Fibroblast of the aortic adventitia (primary cell): ENCODE data around the gene RHAG. TPM values are rescaled to one million over a fixed set of nuclear protein-coding genes. Genes with fewer than 3 reads are reported as not detected.

Source experiments
- DNase-seq: peaks from one replicate; pipeline ENCODE4 v3.0.0-alpha.2; 2010; ENCODE audit warnings: low read depth
- H3K4me3 ChIP-seq: 2 replicates; pipeline ENCODE4 v1.5.1; 2011; ENCODE audit warnings: low read depth, mild to moderate bottlenecking, control low read depth, low read length, moderate library complexity
- total RNA-seq: library from RNA; depleted of rRNA; stranded (reverse); fragments of >200 nt; gene quantifications from 2 replicates; pipeline ENCODE4 v1.2.3, GENCODE V29; 2012; ENCODE audit warnings: low replicate concordance
- TF ChIP-seq, protein P1 (sequence below): IDR thresholded peaks from 2 replicates; pipeline ENCODE4 v1.5.1; 2011; ENCODE audit warnings: mild to moderate bottlenecking, low read length, control low read depth, inconsistent platforms; ENCODE audit not compliant: insufficient read depth

The RHAG gene
- total RNA-seq, 1 donor, result not detected

DNA sequence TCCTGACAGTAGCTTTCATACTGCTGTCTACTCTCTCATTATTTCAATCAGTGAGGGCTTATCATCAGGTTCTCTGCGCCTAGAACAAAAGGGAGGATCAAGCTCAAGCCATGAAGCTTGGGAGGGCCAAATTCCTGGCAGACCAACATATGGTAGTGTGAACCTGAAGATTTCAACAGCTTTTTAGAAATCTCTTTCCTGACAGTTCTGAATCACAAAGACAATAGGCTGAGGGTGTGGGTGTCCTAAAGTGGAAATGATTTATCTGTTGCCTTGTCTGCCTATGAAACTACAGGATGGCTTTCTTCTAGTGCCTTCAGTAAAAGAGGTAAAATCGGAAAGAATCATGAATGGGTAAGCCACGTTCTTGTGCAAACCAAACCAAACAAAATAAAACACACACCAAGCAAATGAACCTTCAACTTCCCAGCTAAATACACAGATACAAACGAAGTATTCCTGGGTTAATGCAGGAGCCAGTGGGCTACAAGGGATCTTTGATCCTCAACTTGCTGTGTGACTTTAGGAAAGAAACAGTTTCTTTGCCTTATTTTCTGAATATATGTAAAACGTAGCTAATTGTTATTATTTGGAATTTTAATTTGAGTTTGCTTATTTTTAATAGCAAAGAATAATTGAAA, 2.7 kb upstream of the RHAG start:
- DNase-seq, result no peak
- H3K4me3 ChIP-seq, result no peak overlapping the region
- TF ChIP-seq, protein P1, sequence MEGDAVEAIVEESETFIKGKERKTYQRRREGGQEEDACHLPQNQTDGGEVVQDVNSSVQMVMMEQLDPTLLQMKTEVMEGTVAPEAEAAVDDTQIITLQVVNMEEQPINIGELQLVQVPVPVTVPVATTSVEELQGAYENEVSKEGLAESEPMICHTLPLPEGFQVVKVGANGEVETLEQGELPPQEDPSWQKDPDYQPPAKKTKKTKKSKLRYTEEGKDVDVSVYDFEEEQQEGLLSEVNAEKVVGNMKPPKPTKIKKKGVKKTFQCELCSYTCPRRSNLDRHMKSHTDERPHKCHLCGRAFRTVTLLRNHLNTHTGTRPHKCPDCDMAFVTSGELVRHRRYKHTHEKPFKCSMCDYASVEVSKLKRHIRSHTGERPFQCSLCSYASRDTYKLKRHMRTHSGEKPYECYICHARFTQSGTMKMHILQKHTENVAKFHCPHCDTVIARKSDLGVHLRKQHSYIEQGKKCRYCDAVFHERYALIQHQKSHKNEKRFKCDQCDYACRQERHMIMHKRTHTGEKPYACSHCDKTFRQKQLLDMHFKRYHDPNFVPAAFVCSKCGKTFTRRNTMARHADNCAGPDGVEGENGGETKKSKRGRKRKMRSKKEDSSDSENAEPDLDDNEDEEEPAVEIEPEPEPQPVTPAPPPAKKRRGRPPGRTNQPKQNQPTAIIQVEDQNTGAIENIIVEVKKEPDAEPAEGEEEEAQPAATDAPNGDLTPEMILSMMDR, result no peak

DNA sequence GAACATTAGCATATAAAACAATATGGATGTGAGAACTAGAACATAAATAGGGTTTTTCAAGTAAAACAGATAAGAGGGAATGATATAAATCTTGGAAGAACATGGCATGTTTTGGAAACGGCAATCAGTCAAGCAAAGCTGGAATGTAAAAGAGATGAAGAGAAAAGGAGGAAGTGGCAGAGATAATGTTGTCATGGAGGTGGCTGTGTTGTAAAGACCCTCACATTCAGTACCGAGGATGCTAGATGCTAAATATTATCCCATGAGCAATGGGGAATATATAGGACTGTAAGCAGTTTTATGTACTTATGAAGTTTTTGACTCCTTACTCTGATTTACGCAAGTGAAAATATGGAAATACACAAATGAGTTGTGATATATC, 702 bp upstream of the RHAG start:
- TF ChIP-seq, protein P1, result no peak
- H3K4me3 ChIP-seq, result no peak overlapping the region
- no peak for DNase-seq

DNA sequence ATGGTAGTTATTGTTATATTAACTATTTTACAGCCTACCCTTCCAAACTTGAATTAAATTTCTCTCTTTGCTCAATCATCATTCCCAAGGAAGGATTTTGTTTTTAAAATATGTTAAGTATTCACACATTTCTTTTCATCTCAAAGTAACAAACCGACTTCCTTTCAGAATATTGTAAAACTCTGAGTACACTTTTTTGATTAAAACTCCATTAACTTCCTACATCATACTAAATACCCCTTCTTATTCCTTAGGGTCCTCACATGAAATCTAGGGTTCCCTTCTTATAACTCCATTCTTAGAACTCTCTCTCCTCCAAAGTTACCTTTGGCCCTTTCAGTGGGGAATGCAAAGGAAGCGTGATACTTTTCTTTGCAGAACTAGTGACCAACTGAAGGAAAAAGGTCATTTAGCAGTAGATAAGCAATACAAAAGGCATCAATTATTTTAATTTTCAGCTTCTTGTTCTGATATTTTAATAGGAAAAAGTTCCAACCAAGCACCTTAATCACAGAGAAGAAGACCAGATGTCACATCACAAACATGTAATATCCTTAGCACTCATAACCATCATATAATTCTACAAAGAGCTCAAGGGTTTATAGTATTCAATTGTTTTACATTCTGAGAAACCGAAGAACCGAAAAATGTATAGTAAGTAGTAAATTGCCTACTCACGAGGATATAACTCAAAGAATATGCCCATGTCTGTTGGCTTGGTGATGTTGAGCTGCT, 494 bp downstream of the RHAG start:
- no peak overlapping the region for H3K4me3 ChIP-seq
- no peak for DNase-seq
- TF ChIP-seq, protein P1, result no peak

DNA sequence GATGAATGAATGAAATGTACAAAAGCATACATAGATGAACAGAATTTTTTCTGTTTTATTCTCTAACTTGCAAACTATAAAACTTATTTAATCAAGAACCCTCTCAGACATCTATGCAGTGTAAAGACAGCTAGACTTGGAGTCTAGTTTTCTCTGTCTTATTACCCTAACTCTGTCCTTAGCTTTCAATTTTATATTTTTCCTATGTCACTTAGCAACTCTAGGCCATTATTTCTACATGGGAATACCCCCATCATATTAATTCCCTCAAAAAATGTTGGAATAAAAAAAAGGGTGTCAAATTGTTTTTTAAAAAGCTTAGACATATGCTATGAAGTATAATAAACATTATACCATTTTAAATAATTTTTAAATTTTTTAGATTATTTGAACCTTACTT, 1.2 kb downstream of the RHAG start:
- no peak for DNase-seq
- TF ChIP-seq, protein P1, result no peak
- H3K4me3 ChIP-seq, result no peak overlapping the region

DNA sequence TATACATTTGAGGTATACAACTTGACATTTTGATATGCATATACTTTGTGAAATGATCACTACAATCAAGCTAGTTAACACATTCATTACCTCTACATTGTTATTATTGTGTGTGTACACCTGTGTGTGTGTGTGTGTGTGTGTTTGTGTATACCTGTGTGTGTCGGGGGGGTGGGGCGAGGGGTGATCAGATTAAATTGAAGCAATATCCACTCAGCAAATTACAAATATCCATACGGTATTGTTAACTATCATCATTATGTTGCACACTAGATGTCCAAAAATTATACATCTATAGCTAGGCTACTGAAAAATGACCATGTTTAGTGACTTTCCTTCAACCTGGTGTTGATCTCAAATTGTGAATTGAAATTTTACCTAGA, 1.8 kb downstream of the RHAG start:
- no peak overlapping the region for H3K4me3 ChIP-seq
- TF ChIP-seq, protein P1, result no peak
- DNase-seq, result no peak

DNA sequence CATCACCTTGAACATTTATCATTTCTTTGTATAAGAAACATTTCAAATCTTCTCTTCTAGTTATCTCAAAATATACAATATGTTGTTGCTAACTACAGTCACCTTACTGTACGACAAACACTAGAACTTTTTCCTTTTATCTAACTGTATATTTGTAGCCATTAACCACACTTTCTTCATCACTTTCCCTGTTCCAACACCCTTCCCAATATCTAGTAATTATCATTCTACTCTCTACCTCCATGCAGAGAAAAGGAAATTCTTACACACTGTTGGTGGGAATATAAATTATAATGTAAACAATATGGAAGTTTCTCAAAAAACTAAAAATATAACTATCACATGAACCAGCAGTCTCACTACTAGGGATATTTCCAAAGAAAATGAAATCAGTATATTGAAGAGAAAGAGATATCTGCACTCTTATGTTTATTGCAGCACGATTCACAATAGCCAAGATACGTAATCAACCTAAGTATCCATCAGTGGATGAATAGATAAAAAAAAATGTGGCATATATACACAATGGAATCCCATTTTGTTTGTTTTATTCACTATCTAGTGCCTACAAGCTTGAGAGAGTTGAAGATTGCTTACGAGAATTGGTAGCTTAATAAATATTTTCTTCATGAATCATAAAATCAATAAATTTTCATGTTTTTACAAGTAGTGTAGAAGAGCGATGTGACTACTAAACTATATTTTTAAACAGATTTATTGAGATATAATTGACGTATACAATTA, 2.4 kb downstream of the RHAG start:
- no peak for DNase-seq
- TF ChIP-seq, protein P1, result no peak
- no peak overlapping the region for H3K4me3 ChIP-seq
